WTC11 (cell line): ENCODE measurements around the gene CEP135. TPM values are rescaled to one million over a fixed set of nuclear protein-coding genes. Genes with fewer than 3 reads are reported as not detected.

Experiments used
- ATAC-seq: fragments of 200-7000 bp; cut with Tn5 transposase; 2 replicates; pipeline ENCODE4 v1.10.0; 2021; ENCODE audit warnings: mild to moderate bottlenecking, moderate library complexity
- CTCF ChIA-PET: fragments of 300-600 bp; sonication (Branson Sonifier 250); formaldehyde crosslinking; loops from one replicate; lab custom pipeline; 2021; ENCODE audit warnings: antibody characterized with exemption; lab: Charles Lee
- POLR2A ChIA-PET: fragments of 350-600 bp; sonication (Branson Sonifier 250); formaldehyde crosslinking; loops from one replicate; lab custom pipeline; 2021; ENCODE audit warnings: antibody characterized with exemption; lab: Charles Lee
- DNase-seq: peaks from one replicate; pipeline ENCODE4 v3.0.0; 2021; ENCODE audit warnings: low spot score
- H3K27ac Mint-ChIP-seq: 2 replicates; pipeline ENCODE4 v1.8.0; 2021; ENCODE audit warnings: mixed read lengths
- H3K27me3 Mint-ChIP-seq: 2 replicates; pipeline ENCODE4 v1.8.0; 2021; ENCODE audit warnings: low read depth, mild to moderate bottlenecking, moderate library complexity, mixed read lengths
- H3K36me3 Mint-ChIP-seq: 2 replicates; pipeline ENCODE4 v1.8.0; 2021; ENCODE audit warnings: mixed read lengths
- H3K4me1 Mint-ChIP-seq: 2 replicates; pipeline ENCODE4 v1.8.0; 2022; ENCODE audit warnings: mixed read lengths
- H3K4me3 Mint-ChIP-seq: 2 replicates; pipeline ENCODE4 v1.8.0; 2021; ENCODE audit warnings: mild to moderate bottlenecking, moderate library complexity, mixed read lengths
- H3K9me3 Mint-ChIP-seq: 2 replicates; pipeline ENCODE4 v1.8.0; 2021; ENCODE audit warnings: mixed read lengths
- AFF4 ChIP-seq: sonication (generic); formaldehyde crosslinking; IDR thresholded peaks from 2 replicates; pipeline ENCODE4 v1.8.1; 2023; ENCODE audit warnings: mild to moderate bottlenecking, missing genetic modification reagents, borderline replicate concordance
- CTCF ChIP-seq: fragments of 200-600 bp; IDR thresholded peaks from 2 replicates; pipeline ENCODE4 v1.8.0; 2022; ENCODE audit warnings: antibody characterized with exemption
- ESRRA ChIP-seq: sonication (generic); formaldehyde crosslinking; IDR thresholded peaks from 2 replicates; pipeline ENCODE4 v1.8.1; 2022; ENCODE audit warnings: mild to moderate bottlenecking, missing genetic modification reagents, borderline replicate concordance
- FOXP1 ChIP-seq: sonication (generic); formaldehyde crosslinking; IDR thresholded peaks from 2 replicates; pipeline ENCODE4 v1.8.0; 2022; ENCODE audit warnings: missing genetic modification reagents, mild to moderate bottlenecking, moderate library complexity, borderline replicate concordance
- GRHL2 ChIP-seq: fragments of 250-450 bp; sonication (Bioruptor Pico); IDR thresholded peaks from 2 replicates; pipeline ENCODE4 v1.8.0; 2022; ENCODE audit warnings: mild to moderate bottlenecking, moderate library complexity; ENCODE audit not compliant: insufficient replicate concordance, severe bottlenecking
- GTF2I ChIP-seq: fragments of 250-450 bp; sonication (Bioruptor Pico); conservative IDR thresholded peaks from 2 replicates; pipeline ENCODE4 v1.4.0; 2021; ENCODE audit warnings: mild to moderate bottlenecking
- HMGA2 ChIP-seq: fragments of 250-450 bp; sonication (Bioruptor Pico); IDR thresholded peaks from 2 replicates; pipeline ENCODE4 v1.4.0; 2021; ENCODE audit warnings: mild to moderate bottlenecking, moderate library complexity
- HMGXB4 ChIP-seq: sonication (generic); formaldehyde crosslinking; IDR thresholded peaks from 2 replicates; pipeline ENCODE4 v1.8.1; 2023; ENCODE audit warnings: mild to moderate bottlenecking, moderate library complexity, missing genetic modification reagents
- NFYB ChIP-seq: sonication (generic); formaldehyde crosslinking; conservative IDR thresholded peaks from 2 replicates; pipeline ENCODE4 v1.8.0; 2022; ENCODE audit warnings: low read depth, missing genetic modification reagents
- NR1H2 ChIP-seq: sonication (generic); formaldehyde crosslinking; IDR thresholded peaks from 2 replicates; pipeline ENCODE4 v1.9.0; 2021; ENCODE audit warnings: mild to moderate bottlenecking, moderate library complexity, missing genetic modification reagents
- OVOL2 ChIP-seq: fragments of 250-450 bp; sonication (Bioruptor Pico); IDR thresholded peaks from 2 replicates; pipeline ENCODE4 v1.9.0; 2021; ENCODE audit warnings: mild to moderate bottlenecking, borderline replicate concordance
- RORB ChIP-seq: fragments of 250-450 bp; sonication (Bioruptor Pico); IDR thresholded peaks from 2 replicates; pipeline ENCODE4 v1.9.0; 2021; ENCODE audit warnings: mild to moderate bottlenecking
- ZBTB43 ChIP-seq: sonication (generic); formaldehyde crosslinking; IDR thresholded peaks from 2 replicates; pipeline ENCODE4 v1.8.1; 2023; ENCODE audit warnings: mild to moderate bottlenecking, missing genetic modification reagents
- ZNF219 ChIP-seq: sonication (generic); formaldehyde crosslinking; IDR thresholded peaks from 2 replicates; pipeline ENCODE4 v1.8.0; 2023; ENCODE audit warnings: missing genetic modification reagents, mild to moderate bottlenecking, borderline replicate concordance
- ZNF396 ChIP-seq: fragments of 250-450 bp; sonication (Bioruptor Pico); IDR thresholded peaks from 2 replicates; pipeline ENCODE4 v1.8.0; 2021; ENCODE audit warnings: mild to moderate bottlenecking, moderate library complexity, borderline replicate concordance
- ZNF416 ChIP-seq: fragments of 250-450 bp; sonication (Bioruptor Pico); IDR thresholded peaks from 2 replicates; pipeline ENCODE4 v1.9.0; 2021; ENCODE audit warnings: mild to moderate bottlenecking, inconsistent platforms
- ZNF423 ChIP-seq: fragments of 250-450 bp; sonication (Bioruptor Pico); IDR thresholded peaks from 2 replicates; pipeline ENCODE4 v2.1.2; 2022; ENCODE audit warnings: mild to moderate bottlenecking, moderate library complexity
- total RNA-seq: library from RNA; stranded (reverse); gene quantifications from 3 replicates; pipeline ENCODE4 v1.2.3, GENCODE V29; 2021

Gene CEP135
- total RNA-seq, 1 experiment from 2014 or later: 13.6 TPM

GRCh38 chr4:55979562-55979961 is 30.8 kb downstream of the CEP135 start:
- H3K4me3 Mint-ChIP-seq: no peak overlapping the region
- no peak for ATAC-seq
- CTCF ChIA-PET: no interaction called here
- no peak for TF ChIP-seq GRHL2 (CRISPR knock-in tag)
- TF ChIP-seq GTF2I (CRISPR knock-in tag): no peak
- no peak for TF ChIP-seq NFYB (CRISPR knock-in tag)
- TF ChIP-seq OVOL2 (CRISPR knock-in tag): no peak
- TF ChIP-seq RORB (CRISPR knock-in tag): no peak
- no peak for TF ChIP-seq CTCF
- TF ChIP-seq ZNF423 (CRISPR knock-in tag): no peak
- no peak for TF ChIP-seq ZNF219 (CRISPR knock-in tag)
- no peak for TF ChIP-seq ESRRA (CRISPR knock-in tag)
- TF ChIP-seq, all 79 proteins: peak for 0
- POLR2A ChIA-PET: no interaction called here
- no peaks in the 10 kb centered on the region for H3K27me3 Mint-ChIP-seq
- no peaks in the 10 kb centered on the region for H3K4me1 Mint-ChIP-seq
- H3K9me3 Mint-ChIP-seq: no peaks in the 10 kb centered on the region
- peak overlapping the region; percentile 57; the same call in 1 of the 2 replicates for H3K27ac Mint-ChIP-seq
- peaks cover 15% of the 10 kb centered on the region for H3K36me3 Mint-ChIP-seq
- DNase-seq: no peak

GRCh38 chr4:55980725-55981124 is 32.0 kb downstream of the CEP135 start:
- ChIA-PET POLR2A (no interaction called here), CTCF (no interaction called here)
- Mint-ChIP-seq H3K4me3 (no peak overlapping the region), H3K36me3 (peaks cover 15% of the 10 kb centered on the region), H3K4me1 (no peaks in the 10 kb centered on the region), H3K27ac (no peak overlapping the region), H3K27me3 (no peaks in the 10 kb centered on the region), H3K9me3 (no peaks in the 10 kb centered on the region)
- no peak for ATAC-seq
- no peak for DNase-seq
- TF ChIP-seq ZBTB43 (CRISPR knock-in tag) (no peak), ZNF416 (no peak), HMGA2 (CRISPR knock-in tag) (no peak), ZNF396 (no peak), FOXP1 (CRISPR knock-in tag) (no peak), ESRRA (CRISPR knock-in tag) (no peak), NR1H2 (no peak), AFF4 (CRISPR knock-in tag) (no peak), HMGXB4 (no peak)
